ENCODE data around the gene DDX4.

DDX4 gene

DNA sequence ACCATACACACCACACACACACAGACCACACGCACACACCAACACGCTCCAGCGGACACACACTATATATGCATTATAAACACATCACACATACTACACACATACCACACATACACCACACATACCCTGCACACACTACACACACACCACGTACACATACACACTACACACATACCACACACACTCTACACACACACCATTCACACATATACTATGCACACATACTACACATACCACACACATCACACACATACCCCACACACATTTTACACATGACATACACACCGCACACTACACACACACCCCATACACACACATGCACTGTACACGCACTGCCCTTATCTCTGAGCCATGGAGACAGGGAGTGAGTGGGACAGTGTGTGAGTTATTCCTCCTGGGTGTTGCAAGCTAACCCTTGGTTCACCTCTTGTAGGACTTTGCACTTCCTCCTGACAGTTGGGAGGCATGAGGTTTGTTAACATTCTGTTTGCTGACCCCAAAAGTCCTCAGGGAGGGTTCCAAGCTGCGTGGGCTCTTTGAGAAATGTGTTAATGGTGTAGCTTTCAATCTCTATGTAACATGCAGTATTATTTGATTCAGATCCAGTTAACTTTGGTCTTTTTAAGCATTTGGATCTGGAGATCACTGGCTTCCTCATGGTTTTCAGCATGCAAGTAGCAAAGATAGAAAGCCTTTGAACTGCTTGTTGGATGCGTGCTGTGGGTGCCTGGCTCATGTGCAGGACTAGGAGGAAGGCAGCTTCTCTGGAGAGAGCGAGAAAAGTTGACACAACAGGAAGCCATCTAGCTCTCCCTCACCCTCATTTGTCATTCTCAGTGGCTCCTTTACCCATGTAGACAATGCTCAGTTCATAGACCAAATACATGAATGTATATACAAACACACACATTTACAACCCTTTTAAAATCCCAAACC lies 127.0 kb downstream of the DDX4 start:
- Histone ChIP-seq H3K36me3 (ENCODE audit: control insufficient read depth, insufficient read depth, low read length) (no peaks in the 10 kb centered on the region), H3K27me3 (ENCODE audit: control insufficient read depth, insufficient read depth, low read length) (no peaks in the 10 kb centered on the region), H2AFZ (no peak overlapping the region), H3K4me3 (ENCODE audit: low read depth, low read length) (no peak overlapping the region), H3K79me2 (no peaks in the 10 kb centered on the region), H3K4me2 (ENCODE audit: low read length) (no peak overlapping the region), H3K4me1 (no peaks in the 10 kb centered on the region), H3K9ac (no peak overlapping the region), H3K9me3 (ENCODE audit: control insufficient read depth, low read length) (no peaks in the 10 kb centered on the region), H3K27ac (no peak overlapping the region)
- TF ChIP-seq, protein P1, sequence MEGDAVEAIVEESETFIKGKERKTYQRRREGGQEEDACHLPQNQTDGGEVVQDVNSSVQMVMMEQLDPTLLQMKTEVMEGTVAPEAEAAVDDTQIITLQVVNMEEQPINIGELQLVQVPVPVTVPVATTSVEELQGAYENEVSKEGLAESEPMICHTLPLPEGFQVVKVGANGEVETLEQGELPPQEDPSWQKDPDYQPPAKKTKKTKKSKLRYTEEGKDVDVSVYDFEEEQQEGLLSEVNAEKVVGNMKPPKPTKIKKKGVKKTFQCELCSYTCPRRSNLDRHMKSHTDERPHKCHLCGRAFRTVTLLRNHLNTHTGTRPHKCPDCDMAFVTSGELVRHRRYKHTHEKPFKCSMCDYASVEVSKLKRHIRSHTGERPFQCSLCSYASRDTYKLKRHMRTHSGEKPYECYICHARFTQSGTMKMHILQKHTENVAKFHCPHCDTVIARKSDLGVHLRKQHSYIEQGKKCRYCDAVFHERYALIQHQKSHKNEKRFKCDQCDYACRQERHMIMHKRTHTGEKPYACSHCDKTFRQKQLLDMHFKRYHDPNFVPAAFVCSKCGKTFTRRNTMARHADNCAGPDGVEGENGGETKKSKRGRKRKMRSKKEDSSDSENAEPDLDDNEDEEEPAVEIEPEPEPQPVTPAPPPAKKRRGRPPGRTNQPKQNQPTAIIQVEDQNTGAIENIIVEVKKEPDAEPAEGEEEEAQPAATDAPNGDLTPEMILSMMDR (IDR thresholded peaks at IDR 0.05) = no peak

DNA sequence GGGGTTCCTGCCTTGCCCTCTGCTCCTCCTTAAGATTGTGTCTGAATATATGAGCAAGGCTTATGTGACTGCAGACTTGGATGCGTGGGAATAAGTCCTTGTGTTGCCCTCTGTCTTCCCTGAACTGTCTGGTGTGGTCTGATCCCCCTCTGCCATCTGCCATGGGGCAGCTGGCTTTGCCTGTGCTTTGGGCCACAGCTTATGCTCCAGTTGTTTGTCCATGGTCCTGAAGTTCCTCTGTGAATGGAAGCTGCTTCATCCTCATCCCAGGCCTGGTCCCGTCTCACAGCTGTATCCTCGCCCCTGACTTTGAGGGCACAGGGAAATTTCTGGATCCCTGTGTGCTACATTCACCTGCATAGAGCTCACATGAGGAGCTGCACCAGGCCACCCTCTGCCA lies 128.0 kb downstream of the DDX4 start:
- Histone ChIP-seq H3K4me3 (ENCODE audit: low read depth, low read length) (no peak overlapping the region), H2AFZ (no peak overlapping the region), H3K9ac (no peak overlapping the region), H3K27me3 (ENCODE audit: control insufficient read depth, insufficient read depth, low read length) (no peaks in the 10 kb centered on the region), H3K79me2 (no peaks in the 10 kb centered on the region), H3K4me2 (ENCODE audit: low read length) (no peak overlapping the region), H3K4me1 (no peaks in the 10 kb centered on the region), H3K27ac (no peak overlapping the region), H3K36me3 (ENCODE audit: control insufficient read depth, insufficient read depth, low read length) (no peaks in the 10 kb centered on the region), H3K9me3 (ENCODE audit: control insufficient read depth, low read length) (no peaks in the 10 kb centered on the region)
- TF ChIP-seq, protein P1 (IDR thresholded peaks at IDR 0.05) = no peak

DNA sequence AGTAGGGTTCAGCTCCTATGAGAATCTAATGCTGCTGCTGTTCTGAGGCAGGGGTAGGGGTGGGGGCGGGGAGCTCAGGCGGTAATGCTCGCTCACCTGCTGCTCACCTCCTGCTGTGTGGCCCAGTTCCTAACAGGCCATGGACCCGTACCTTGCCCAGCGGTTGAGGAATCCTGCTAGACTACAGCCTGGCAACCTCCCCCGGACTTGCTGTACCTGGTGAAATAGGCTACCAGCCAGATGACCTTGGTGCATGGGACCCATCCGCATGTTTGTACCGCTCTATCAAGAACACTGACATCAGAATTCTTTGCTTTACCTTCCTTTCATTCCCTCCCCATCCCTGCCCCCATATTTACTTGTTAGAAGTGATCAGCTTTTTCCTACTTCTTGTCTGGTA lies 128.6 kb downstream of the DDX4 start:
- Histone ChIP-seq H2AFZ (no peak overlapping the region), H3K79me2 (no peaks in the 10 kb centered on the region), H3K4me2 (ENCODE audit: low read length) (no peak overlapping the region), H3K9ac (no peak overlapping the region), H3K4me1 (no peaks in the 10 kb centered on the region), H3K27ac (no peak overlapping the region), H3K27me3 (ENCODE audit: control insufficient read depth, insufficient read depth, low read length) (no peaks in the 10 kb centered on the region), H3K36me3 (ENCODE audit: control insufficient read depth, insufficient read depth, low read length) (no peaks in the 10 kb centered on the region), H3K9me3 (ENCODE audit: control insufficient read depth, low read length) (no peaks in the 10 kb centered on the region), H3K4me3 (ENCODE audit: low read depth, low read length) (no peak overlapping the region)
- TF ChIP-seq, protein P1 (IDR thresholded peaks at IDR 0.05) = no peak
